Measurements from ENCODE around the gene RHOBTB1.

DNA sequence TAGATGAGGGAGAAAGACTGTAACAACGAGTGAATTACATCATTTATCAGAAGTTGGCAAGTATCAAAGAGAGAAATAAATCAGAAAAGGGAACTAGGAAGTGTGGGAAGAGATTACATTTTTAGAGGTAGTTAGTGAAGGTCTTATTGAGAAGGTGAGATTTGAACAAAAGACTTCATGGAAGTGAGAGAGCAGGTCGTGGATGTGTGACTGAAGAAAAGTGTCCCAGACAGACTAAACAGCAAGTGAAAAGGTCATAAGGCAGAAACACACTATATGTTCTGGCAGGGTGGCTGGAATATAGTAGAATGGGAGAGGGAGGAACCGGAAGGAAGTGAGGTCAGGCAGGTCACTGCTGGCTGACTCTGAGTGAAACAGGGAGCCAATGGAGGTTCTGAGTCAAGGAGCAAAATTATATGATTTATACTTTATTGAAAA, 35.7 kb upstream of the RHOBTB1 start:
- TF ChIP-seq POLR2A (IDR thresholded peaks at IDR 0.05): no peak
- TF ChIP-seq, protein P1, sequence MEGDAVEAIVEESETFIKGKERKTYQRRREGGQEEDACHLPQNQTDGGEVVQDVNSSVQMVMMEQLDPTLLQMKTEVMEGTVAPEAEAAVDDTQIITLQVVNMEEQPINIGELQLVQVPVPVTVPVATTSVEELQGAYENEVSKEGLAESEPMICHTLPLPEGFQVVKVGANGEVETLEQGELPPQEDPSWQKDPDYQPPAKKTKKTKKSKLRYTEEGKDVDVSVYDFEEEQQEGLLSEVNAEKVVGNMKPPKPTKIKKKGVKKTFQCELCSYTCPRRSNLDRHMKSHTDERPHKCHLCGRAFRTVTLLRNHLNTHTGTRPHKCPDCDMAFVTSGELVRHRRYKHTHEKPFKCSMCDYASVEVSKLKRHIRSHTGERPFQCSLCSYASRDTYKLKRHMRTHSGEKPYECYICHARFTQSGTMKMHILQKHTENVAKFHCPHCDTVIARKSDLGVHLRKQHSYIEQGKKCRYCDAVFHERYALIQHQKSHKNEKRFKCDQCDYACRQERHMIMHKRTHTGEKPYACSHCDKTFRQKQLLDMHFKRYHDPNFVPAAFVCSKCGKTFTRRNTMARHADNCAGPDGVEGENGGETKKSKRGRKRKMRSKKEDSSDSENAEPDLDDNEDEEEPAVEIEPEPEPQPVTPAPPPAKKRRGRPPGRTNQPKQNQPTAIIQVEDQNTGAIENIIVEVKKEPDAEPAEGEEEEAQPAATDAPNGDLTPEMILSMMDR (IDR thresholded peaks at IDR 0.05): no peak
